Heart right ventricle (tissue), 16 donors: ENCODE results near the gene CPT1C. TPM values are rescaled to one million over a fixed set of nuclear protein-coding genes. Genes with fewer than 3 reads are reported as not detected.
A peak's percentile ranks its signal among the peaks of the same experiment; 100 is the strongest.

Source experiments
- ATAC-seq, 8 donors: fragments of 200-7000 bp; cut with Tn5 transposase; one replicate each; pipeline ENCODE4 v1.9.1; 2020; ENCODE audit warnings: mild to moderate bottlenecking in 8 of 8, moderate library complexity in 8 of 8, moderate number of reproducible peaks in 1 of 8
- DNase-seq, 2 donors: peaks; one replicate each; pipeline ENCODE4 v3.0.0-alpha.2; 2020
- H3K27ac ChIP-seq, 10 donors: fragments of 200-600 bp; sonication (generic) in 2 of 10; one replicate each; pipeline versions ENCODE4 v1.5.0 to v1.8.0; 2020 to 2022; ENCODE audit warnings: mild to moderate bottlenecking in 3 of 10
- H3K27me3 ChIP-seq, 7 donors: fragments of 200-600 bp; one replicate each; pipeline ENCODE4 v1.8.0; 2021 to 2022; ENCODE audit warnings: mild to moderate bottlenecking in 2 of 7
- H3K36me3 ChIP-seq, 9 donors: fragments of 200-600 bp; sonication (generic) in 1 of 9; one replicate each; pipeline versions ENCODE4 v1.5.0 to v1.8.0; 2020 to 2022; ENCODE audit warnings: mild to moderate bottlenecking in 2 of 9
- H3K4me1 ChIP-seq, 9 donors: fragments of 200-600 bp; sonication (generic) in 1 of 9; one replicate each; pipeline versions ENCODE4 v1.5.0 to v1.8.0; 2020 to 2022; ENCODE audit warnings: mild to moderate bottlenecking in 4 of 9
- H3K4me3 ChIP-seq, 10 donors: fragments of 200-600 bp; sonication (generic) in 2 of 10; one replicate each; pipeline versions ENCODE4 v1.5.0 to v1.8.0; 2020 to 2022; ENCODE audit warnings: mild to moderate bottlenecking in 7 of 10, moderate library complexity in 2 of 10
- H3K9me3 ChIP-seq, 11 donors: fragments of 200-600 bp in 10 of 11; sonication (generic) in 2 of 11; one replicate each; pipeline versions ENCODE4 v1.5.0 to v1.8.0; 2013 to 2022; ENCODE audit warnings: mild to moderate bottlenecking in 2 of 11, control low read depth in 1 of 11, moderate library complexity in 1 of 11
- WGBS, 2 donors: extraction: QIAGEN DNeasy Blood & Tissue Kit; methylation state at CpG; one replicate each; pipeline ENCODE4 v1.1.7; 2013; ENCODE audit warnings: inconsistent platforms in 1 of 2; 5-methylcytosine and 5-hydroxymethylcytosine counted together
- intact Hi-C, 10 donors: fragments of 100-400 bp; cut with DNase I; formaldehyde crosslinking; loops; one replicate each; pipeline versions ENCODE4 v1.11.1 to v1.14.2; 2022
- polyA plus RNA-seq, 2 donors: library from polyadenylated mRNA; stranded (reverse); fragments of 200-250 nt; gene quantifications; one replicate each; pipeline ENCODE4 v1.2.3, GENCODE V29; 2013
- total RNA-seq, 10 donors: library from RNA; stranded (reverse); fragmentation: NEBNext Ultra II Directional in 3 of 10; extraction: Animal tissue kit (Norgen Biotek cat#: 25700) in 3 of 10; gene quantifications; one replicate each; pipeline versions ENCODE4 v1.2.1 to v1.2.4, GENCODE V29; 2021 to 2023
- TF ChIP-seq, protein P1 (sequence below), 9 donors: fragments of 200-600 bp; sonication (generic) in 2 of 9; IDR thresholded peaks; one replicate each; pipeline versions ENCODE4 v1.5.0 to v1.8.0; 2021 to 2022; ENCODE audit warnings: antibody characterized with exemption in 9 of 9, mild to moderate bottlenecking in 5 of 9, moderate library complexity in 1 of 9
- donor health status: Arrhythmogenic right ventricular cardiomyopathy.
- donor health status: ischemic (EF 13 %, LVEDD 7.1; RV severe dilation, severe dysfunction).
- donor health status: healthy with polysubstance abuse.
- donor health status: DM: no; HTN: yes; CAD: no.
- donor health status: DM: no; HTN: no; CAD: no.
- donor health status: ischemic (EF 25% LVEDD 6.9; RV normal size, moderate dysfunction).
- donor health status: ischemic (EF 25% LVEDD 5.7; RV mildly dilated, moderate dysfunction).
- donor health status: healthy.
- donor health status: DM: yes; HTN: yes; CAD: no.
- donor health status: Ischemic cardiomyopathy.
- donor health status: ischemic (EF 35%, LVEDD 5.7; RV mildly dilated, moderate dysfunction).
- donor health status: nonischemic (EF 11% LVEDD 7.7; RV severe dilation, severe dysfunction).
- donor health status: DM: yes; HTN: yes; CAD: no.
- donor health status: PGD.
- donor health status: ischemic (EF 29% LVEDD 5.4; RV normal size, mild dysfunction).
- donor health status: nonischemic (EF 23%, LVEDD 6.1; RV moderate dilation, normal function).

The CPT1C gene
- total and polyA plus RNA-seq, 12 donors: 1.4 to 10.7 (median 2.3) TPM

DNA sequence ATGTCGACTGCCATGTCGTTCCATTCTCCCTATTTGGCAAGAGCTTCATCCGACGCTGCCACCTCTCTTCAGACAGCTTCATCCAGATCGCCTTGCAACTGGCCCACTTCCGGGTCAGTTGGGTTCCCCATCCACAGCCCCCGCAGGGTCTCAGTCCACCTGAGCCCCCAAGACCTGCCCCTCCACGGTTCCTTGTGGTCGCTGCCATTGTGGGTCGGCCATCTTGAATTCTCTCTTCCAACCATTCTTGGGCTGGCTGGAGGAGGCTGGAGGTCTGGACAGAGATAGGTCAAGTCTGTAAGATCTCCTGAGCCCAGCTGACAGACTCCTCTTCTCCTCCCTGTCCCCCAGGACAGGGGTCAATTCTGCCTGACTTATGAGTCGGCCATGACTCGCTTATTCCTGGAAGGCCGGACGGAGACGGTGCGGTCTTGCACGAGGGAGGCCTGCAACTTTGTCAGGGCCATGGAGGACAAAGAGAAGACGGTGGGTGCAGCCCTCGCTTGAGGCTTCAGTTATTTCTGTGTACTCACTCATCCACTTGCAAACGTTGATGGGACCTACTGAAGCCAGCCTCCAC lies 19.5 kb downstream of the CPT1C start:
- Histone ChIP-seq H3K4me3 (no peak overlapping the region), H3K27ac (no peak overlapping the region), H3K36me3 (peaks cover 0 to 4% (median 0%) of the 10 kb centered on the region in 9 donors), H3K4me1 (no peaks in the 10 kb centered on the region), H3K27me3 (no peaks in the 10 kb centered on the region), H3K9me3 (no peaks in the 10 kb centered on the region)
- DNase-seq (no peak), ATAC-seq (no peak)
- TF ChIP-seq, protein P1, sequence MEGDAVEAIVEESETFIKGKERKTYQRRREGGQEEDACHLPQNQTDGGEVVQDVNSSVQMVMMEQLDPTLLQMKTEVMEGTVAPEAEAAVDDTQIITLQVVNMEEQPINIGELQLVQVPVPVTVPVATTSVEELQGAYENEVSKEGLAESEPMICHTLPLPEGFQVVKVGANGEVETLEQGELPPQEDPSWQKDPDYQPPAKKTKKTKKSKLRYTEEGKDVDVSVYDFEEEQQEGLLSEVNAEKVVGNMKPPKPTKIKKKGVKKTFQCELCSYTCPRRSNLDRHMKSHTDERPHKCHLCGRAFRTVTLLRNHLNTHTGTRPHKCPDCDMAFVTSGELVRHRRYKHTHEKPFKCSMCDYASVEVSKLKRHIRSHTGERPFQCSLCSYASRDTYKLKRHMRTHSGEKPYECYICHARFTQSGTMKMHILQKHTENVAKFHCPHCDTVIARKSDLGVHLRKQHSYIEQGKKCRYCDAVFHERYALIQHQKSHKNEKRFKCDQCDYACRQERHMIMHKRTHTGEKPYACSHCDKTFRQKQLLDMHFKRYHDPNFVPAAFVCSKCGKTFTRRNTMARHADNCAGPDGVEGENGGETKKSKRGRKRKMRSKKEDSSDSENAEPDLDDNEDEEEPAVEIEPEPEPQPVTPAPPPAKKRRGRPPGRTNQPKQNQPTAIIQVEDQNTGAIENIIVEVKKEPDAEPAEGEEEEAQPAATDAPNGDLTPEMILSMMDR (IDR thresholded peaks at IDR 0.05): no peak
- 93% methylated on average over 20 of the region's 20 CpGs for WGBS, 2 donors
- intact Hi-C loops: no loop called here

DNA sequence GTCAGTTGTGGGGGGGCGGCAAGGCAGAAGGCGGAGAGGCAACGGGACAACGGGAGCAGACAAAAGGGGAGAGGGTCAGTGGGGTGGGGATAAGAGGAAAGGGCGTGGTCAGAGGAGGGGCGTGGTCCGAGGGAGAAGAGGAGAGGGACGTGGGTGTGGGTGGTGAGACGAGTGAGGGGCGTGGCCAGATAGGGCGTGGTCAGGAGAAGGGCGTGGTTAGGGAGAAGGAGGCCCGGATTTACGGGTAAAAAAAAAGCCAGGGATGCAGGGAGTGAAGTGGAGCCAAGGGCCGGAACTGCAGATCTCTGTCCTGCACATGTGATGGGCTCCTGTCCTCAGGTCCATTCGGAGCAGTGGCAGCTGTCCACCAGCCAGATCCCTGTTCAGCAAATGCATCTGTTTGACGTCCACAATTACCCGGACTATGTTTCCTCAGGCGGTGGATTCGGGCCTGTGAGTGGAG lies 21.5 kb downstream of the CPT1C start:
- intact Hi-C loops: no loop called here
- WGBS, 2 donors: 56 to 65% methylated on average over 20 of the region's 20 CpGs
- peak overlapping the region in 3 of 10 donors; percentile 3 to 14 (median 13) for H3K4me3 ChIP-seq

DNA sequence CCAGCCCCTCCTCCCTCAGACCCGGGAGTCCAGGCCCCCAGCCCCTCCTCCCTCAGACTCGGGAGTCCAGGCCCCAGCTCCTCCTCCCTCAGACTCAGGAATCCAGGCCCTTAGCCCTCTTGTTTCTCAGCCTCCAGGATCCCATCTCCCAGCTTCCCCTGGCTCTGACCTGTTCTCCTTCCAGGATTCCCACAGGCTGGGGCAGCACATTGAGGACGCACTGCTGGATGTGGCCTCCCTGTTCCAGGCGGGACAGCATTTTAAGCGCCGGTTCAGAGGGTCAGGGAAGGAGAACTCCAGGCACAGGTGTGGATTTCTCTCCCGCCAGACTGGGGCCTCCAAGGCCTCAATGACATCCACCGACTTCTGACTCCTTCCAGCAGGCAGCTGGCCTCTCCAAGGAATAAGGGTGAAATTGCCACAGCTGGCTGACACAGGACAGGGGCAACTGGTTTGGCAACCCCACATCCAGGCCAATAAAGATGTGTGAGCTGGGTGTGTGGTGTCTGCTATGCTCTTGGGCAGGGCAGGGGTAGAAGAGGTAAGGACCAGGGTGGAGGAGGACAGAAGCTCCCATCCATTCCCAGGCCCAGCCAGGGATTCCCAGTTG lies 22.4 kb downstream of the CPT1C start:
- TF ChIP-seq, protein P1 (IDR thresholded peaks at IDR 0.05): no peak

More for the DNA sequence above, 21.5 kb downstream of the CPT1C start:
- Histone ChIP-seq H3K36me3 (peaks cover 0 to 4% (median 0%) of the 10 kb centered on the region in 9 donors), H3K27me3 (no peaks in the 10 kb centered on the region), H3K9me3 (no peaks in the 10 kb centered on the region), H3K27ac (no peak overlapping the region), H3K4me1 (peaks cover 0 to 6% (median 0%) of the 10 kb centered on the region in 9 donors)
- TF ChIP-seq, protein P1 (IDR thresholded peaks at IDR 0.05): no peak
- DNase-seq (peak; percentile 40 to 63), ATAC-seq (peak in 5 of 8 donors; percentile 21 to 74 (median 35))

DNA sequence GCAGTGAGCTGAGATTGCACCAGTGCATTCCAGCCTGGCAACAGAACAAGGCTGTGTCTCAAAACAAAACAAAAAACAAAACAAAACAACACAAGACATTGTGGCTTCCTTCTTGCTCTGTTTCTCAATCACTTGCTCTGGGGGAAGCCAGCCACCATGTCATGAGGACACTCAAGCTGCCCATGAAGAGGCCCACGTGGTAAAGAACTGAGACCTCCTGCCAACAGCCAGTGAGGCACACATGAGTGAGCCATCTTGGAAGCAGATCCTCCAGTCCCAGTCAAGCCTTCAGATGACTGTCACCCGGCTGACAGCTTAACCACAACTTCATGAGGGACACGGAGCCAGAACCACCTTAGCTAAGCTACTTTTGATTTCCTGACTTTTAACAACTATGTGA lies 25.2 kb downstream of the CPT1C start:
- 79 to 84% methylated on average over 3 of the region's 3 CpGs for WGBS, 2 donors
- intact Hi-C loops: loop anchor here in 1 of 10 donors (5.0 kb wide), 1 partner anchor 51 kb away; the partner anchor contains the start of gene AP2A1

More for the DNA sequence above, 22.4 kb downstream of the CPT1C start:
- H3K27me3 ChIP-seq: no peaks in the 10 kb centered on the region
- ATAC-seq: no peak
- no peak overlapping the region for H3K27ac ChIP-seq
- peaks cover 0 to 4% (median 0%) of the 10 kb centered on the region in 9 donors for H3K36me3 ChIP-seq
- H3K4me3 ChIP-seq: no peak overlapping the region
- WGBS, 2 donors: 85 to 90% methylated on average over 8 of the region's 8 CpGs
- H3K9me3 ChIP-seq: no peaks in the 10 kb centered on the region
- no peak for DNase-seq
- intact Hi-C loops: no loop called here
- peaks cover 0 to 12% (median 5%) of the 10 kb centered on the region in 9 donors for H3K4me1 ChIP-seq

More for the DNA sequence above, 25.2 kb downstream of the CPT1C start:
- Histone ChIP-seq H3K27ac (no peak overlapping the region), H3K36me3 (no peaks in the 10 kb centered on the region), H3K27me3 (no peaks in the 10 kb centered on the region), H3K9me3 (no peaks in the 10 kb centered on the region), H3K4me3 (no peak overlapping the region), H3K4me1 (peaks cover 0 to 14% (median 5%) of the 10 kb centered on the region in 9 donors)
- no peak for DNase-seq
- TF ChIP-seq, protein P1 (IDR thresholded peaks at IDR 0.05): no peak
- ATAC-seq: no peak
